Activated CD4-positive, alpha-beta T cell treated with anti-CD3 and anti-CD28 coated beads, Interleukin-2, amount 50 U/mL, for 16 hours (primary cell): ENCODE results near the gene IPPK.

Experiments
- DNase-seq: peaks from one replicate; pipeline ENCODE4 v3.0.0-alpha.2; 2020

IPPK gene

DNA sequence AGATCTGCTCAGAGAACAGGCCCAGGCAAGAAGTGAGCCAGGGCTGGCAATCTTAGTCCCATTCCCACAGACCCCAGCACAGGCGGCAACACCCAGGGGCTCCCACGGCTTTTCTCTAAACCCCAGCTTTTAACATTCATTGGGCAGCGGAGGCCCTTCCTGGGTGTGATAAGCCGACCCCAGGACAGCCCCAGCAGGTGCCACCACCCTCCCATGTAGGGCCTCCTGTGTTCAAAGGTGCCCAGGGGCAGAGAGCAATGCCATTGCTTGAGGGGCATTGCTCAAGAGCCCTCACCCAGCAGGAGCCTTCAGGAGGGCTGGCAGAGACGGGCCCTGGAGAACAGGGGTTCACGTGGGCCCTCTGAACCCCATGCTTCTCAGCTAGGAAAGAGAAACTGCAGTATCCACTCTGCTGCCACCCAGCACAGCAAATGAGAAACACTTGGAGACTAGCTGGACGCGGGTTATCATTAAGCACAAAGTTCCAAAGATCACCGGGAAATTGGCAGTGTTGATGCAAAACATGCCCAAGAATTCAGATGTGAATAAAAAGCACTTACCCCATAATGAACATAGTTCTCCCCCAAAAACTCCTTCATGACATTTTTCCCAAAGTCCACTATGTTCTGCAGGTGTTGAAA is 13.9 kb downstream of the IPPK start:
- DNase-seq = no peak

DNA sequence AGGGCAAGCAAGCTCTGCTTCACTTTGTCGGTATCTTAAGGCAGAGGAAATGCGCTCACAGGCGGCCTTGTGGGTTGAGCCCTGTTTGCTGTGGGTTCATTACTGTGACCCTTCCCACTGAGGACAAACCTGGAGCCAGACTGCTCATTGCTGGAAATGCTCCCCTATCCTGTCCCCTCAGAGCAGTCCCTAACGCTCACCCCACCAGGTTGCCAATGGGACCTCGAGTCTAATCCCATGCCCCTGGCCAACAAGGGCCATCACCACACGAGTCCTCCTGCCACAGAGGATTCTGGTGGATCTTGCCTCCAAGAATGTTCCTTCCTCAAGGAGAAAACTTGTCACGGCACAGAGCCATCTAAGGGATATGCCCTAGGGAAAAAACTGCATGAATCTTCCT is 14.6 kb downstream of the IPPK start:
- DNase-seq = no peak

DNA sequence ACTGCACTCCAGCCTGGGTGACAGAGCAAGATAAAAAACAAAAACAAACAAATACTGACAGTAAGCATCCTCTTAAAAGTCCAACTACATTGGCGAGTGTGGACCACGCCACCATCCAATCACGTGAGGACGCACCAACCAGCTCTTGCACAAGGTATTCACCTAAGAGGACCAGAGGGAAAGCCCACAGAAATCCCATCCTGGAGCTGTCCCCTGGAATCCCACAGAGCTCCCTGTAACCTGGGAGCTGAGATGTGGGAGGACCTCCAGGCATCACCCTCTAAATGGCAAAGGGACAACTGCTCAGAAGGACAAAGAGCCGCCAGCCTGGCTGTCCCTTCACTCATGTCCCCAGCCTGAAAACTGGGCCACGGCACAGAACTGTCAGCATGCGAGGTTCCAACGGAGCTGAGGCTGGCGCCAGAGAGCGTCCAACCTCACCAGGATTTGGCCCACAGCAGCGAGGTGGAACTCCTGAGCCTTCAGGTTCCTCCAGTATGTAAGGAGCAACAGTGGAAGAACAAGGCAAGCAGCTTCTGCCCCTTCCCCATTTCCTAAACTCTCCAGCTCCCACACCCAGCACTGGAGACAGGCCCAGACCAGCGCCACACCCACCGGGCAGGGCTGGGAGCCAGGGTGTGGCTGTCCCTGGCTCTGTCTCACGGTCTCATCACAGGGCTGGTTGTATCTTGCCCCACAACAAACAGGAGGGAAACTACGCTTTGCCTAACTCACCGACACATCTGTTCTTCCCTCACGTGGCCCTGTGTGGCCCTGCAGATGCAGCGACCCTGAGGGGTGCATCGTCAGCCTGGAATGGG is 15.2 kb downstream of the IPPK start:
- DNase-seq = no peak

DNA sequence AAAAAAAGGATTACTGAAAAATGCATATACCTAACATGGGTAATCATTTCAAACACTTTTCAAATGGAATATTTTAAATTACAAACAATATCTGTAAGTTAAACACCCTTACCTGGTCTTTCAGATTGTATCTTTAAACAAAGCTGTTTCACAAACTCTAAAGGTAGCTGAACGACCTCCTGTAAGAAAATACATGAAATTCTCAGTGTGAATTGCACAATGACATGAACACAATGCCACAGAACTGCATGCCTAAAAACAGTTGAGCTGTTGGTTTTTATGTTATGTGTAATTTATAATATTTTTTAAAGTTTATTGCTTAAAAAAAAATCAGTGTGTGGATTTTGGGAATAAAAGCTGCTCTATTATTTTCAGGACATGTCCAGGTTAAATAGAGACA is 17.5 kb downstream of the IPPK start:
- DNase-seq = no peak

DNA sequence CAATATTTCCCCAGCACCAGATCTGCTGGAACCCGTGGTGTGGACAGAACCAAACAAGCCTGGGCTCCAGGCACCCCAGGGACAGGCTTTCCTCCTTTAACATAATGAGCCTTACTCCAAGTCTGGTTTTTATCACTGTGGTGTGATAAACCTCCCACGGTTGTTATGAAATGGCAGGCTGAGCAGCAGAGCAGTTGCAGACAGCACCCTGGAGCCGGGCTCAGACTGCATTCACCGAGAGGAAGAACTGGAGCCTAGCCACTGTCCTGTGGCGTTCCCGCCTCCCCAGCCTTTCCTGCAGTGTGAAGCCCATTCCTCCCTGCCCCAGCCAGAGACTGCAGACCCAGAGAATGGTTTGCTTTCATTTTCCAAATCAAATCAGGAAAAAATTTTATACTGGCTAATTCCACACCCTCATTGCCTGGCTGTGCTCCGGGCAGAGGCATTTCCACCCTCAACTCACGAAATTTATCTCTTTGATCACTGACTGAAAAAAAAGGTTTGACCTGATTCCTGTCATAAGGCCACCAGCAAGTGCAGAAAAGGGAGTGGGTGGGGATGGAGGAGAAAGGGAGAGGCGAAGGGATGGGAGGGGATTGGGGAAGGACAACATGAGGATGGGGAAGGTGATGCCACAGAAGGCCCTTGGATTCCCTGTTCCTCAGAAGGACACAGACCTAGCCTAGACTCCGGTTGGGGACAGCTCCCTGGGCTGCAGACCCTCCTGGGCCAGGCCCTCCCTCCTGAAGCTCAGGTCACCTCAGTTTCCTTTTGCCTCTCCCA is 18.9 kb downstream of the IPPK start:
- DNase-seq = no peak

DNA sequence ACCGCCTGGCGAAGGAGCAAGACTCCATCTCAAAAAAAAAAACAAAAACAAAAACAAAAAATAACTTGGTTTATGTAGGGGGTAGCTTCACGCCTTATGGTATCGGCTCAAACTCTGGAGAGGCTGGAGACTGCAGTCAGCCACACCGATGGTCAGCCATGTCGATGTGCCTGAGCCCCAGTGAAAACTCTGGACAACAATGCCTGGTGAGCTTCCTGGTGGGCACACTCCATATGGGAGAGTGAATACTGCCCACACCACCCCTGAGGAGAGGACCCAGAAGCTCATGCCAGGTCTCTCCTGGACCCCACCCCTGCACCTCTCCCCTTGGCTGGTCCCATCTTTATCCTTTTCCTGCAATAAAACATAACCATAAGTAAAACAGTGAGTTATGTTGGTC is 19.6 kb downstream of the IPPK start:
- no peak for DNase-seq

DNA sequence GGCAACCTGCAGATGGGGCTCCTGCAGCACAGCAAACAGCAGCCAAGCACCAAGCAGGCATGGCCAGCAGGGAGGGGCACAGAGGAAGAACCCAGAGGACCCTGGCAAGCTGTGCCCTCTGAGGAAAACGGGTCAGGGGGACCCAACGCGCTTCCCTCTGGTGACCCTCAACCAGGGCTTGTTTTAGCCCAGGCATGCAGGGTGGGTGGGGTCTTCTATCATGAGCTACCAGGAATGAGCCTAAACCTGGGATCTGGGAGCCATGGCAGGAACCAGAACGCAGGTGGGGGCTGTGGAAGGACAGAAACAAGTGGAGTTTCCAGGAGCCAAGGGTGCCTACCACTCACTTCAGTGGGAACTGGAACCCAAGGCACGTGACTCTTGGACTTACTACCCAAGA is 20.9 kb downstream of the IPPK start:
- no peak for DNase-seq

DNA sequence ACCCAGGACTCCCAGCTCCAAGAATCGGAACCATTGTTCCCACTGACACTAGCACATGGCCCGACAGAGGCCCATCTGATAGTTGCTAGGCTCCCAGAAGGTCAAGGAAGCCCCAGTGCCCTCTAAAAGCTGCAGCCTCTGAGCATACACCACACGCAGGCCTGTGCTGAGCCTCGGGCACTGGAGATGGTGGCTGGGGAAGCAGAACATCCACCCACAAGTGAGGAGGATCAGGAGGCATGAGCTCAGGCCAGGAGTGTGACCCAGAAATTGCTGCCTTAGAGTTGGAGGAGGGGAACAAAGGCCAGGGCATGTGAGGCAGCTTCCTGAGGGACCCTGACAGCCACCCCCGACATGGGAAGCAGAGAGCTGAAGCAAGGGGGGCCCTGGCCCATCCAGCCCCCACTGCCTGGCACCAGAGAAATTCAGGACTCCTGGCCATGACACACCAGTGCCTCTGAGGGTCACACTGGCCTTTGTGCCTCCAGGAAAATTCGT is 21.4 kb downstream of the IPPK start:
- DNase-seq = no peak

DNA sequence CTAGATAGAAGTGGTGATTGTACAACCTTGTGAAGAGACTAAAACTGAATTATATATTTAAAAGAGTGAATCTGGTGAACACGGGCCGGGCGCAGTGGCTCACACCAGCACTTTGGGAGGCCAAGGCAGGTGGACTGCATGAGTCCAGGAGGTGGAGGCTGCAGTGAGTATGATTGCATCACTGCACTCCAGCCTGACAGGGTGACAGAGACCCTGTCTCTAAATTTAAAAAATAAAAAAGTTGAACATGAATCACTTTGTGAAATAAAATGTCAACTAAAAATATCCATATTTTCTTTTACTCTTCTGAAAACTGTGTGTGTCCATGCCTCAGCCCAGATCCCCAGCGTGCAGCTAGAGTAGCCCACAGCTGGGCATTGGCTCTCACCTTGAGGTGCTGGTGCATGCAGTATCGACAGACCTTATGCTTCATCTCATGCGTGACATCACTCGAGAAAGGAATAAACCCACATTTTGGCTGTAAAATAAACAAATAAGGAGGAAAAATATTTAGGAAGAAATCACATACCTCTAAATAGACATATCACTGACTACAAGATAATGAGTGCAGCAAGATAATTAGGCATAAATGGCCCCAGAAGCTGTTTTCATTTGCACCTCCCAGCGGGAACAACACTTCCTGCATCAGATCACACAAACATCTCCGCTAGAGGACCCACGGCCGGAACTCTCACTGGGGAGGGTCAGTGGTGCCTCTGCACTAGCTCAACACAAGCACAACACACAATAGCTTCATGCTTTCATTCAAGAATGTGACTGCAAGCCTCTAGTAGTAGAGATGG is 22.1 kb downstream of the IPPK start:
- no peak for DNase-seq

DNA sequence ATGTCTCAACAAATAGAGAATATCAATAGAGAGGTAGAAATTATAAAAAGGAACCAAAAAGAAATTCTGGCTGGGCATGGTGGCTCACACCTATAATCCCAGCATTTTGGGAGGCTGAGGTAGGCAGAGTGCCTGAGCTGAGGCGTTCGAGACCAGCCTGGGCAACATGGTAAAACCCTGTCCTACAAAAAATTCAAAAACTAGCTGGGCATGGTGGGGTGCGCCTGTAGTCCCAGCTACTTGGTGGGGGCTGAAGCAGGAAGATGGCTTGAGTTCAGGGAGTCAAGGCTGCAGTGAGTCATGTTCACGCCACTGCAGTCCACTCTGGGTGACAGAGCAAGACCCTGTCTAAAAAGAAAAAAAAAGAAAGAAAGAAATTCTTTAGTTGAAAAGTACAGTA is 24.9 kb downstream of the IPPK start:
- DNase-seq = no peak

DNA sequence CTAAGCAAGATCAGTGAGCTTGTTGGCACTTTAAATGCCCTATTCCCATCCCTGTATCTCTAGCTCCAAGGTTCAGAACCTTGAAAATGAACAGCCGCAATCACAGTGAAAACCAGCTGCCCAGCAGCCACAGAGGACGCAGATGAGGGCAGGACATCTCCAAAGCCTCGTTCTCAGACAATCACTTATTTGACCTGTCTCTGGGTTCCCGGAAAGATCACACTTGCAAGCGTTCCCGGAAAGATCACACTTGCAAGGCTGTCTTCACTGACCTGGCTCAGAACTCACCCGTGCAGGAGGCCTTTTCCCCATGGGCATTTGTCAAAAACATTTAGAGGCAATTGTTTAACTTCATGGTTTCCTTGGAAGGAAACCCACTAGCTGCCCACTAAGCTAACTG is 25.7 kb downstream of the IPPK start:
- no peak for DNase-seq

DNA sequence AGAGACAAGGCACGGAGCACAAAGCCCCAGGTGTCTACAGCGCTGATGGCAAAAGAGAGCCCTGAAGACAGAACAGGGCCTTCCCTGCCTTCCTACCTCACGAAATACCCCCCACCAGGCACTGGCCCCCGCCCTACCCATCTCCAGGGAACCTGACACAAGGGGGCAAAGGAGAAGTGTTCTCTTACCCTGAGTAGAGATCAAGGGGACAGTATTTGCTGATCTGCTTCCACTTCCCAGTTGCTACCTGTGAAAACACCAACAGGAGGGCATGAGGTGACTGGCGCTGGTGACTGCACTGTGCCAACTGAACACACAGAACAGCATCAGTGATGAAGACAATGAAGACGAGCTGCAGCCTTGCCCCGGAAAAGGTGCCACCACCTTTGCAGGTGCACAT is 27.4 kb downstream of the IPPK start:
- DNase-seq = no peak

DNA sequence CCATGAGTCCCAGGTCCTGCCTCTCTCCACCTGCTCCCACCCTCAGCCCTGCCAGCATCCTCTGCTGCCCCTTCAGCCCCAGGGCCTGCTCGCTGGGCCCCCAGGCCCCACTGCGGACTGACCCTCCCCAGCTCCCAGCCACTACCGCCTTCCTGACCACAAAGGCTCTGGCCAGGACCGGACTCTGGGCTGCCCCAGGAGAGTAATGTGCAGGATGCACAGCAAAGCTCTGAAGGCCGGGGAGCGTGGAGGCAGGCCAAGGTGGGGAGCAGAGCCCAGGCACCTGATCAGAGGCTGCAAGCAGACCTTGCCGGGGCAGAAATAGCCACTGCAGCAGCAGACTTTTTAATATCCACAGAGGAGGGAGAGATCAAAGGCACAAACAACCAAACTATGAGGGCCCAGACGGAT is 27.9 kb downstream of the IPPK start:
- no peak for DNase-seq

DNA sequence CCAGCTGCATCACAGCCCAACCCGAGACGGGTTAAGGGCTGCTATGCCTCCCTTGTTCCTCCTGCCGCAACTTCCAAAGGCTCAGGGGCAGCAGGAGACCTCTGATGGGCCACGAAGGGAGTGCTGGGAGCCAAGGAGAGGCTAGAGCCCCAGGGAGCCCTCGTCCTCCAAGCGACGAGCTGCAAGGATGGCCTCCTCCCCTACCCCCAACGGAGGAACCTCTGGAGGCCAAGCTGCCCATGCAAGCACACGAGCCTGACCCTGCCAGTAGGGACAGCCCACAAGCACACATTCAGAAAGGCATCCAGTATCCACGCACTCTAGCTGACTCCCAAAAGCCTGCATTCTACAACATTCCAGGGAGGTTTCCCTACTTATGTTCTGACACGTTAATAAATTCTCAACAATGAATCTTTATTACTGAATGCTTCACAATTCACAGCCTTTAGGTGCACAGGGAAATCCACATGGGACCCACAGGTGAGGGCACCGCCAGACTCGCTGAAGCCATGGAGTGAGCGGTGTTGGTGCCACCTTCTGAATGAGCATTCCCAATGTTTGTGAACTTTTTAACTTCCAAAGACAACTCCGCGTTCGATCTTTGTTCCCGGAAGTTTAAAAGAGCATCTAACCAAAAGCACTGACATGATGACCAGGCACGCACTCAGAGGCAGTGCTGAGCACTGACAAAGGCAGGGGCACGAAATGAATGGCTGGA is 28.7 kb downstream of the IPPK start:
- DNase-seq = no peak

DNA sequence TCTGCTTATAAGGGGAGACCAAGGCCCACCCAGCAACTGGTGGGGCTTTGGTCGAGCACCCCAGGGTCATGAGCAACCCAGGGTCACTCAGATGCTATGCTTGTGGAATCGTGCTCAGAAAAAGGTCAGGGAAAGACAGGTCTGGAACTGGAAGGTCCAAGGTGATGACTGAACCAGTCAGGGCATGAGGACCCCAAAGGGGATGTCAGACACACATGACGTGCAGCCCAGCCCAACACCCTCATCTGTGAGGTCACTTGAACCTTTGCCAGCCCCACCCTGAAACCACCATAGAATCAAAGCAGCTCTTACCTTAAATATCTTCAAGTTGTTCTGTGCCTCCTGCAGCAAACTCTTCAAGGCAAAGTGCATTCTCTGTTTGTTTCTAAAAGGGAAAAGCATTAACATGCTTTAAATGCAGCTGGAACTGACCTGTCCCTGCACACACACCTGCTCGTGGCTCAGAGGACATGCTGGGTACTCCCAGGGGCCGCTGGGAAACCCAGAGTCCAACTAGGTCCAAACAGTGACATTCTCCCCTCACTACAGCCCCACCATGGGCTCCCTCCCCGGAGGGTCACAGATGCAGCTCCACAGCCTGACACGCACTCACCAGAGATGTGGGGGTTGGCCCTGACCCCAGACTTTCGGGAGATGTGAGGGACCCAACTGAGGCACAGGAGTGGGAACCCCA is 29.4 kb downstream of the IPPK start:
- no peak for DNase-seq

DNA sequence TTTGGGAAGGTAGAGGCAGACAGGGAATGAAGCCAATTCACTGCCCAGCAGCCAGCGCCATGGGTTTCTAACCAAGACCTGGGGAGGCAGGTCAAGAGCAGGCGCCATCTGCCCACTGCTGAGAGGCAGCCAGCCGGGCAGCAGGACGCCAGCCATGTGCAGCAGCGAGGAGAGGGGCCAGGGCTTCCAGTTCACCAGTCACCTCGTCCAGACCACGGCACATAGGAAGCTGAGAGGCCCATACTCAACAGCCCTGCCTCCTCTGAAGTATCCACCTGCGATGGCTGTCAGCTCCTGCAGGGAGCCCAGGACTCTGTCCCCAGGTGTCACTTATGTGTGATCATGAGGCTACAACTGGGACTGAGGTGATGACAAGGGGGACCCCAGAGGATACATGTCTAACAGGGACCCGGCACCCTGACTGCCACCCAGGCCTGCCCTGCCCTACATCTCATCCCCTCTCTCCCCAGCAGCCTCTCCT is 30.1 kb downstream of the IPPK start:
- DNase-seq = no peak

DNA sequence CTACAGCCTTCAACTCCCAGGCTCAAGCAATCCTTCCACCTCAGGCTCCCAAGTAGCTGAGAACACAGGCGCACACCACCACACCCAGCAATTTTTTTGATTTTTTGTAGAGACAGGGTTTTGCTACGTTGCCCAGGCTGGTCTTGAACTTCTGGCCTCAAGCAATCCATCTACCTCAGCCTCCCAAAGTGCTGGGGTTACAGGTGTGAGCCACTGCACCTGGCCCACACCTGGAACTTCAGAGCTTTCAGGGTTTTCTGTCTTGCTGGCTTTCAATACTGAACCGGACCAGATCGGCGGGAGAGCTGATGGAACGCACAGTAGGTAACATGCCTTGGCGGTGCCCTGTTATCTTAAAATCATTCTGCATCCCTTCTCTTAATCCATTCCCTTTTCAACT is 30.8 kb downstream of the IPPK start:
- DNase-seq = no peak

DNA sequence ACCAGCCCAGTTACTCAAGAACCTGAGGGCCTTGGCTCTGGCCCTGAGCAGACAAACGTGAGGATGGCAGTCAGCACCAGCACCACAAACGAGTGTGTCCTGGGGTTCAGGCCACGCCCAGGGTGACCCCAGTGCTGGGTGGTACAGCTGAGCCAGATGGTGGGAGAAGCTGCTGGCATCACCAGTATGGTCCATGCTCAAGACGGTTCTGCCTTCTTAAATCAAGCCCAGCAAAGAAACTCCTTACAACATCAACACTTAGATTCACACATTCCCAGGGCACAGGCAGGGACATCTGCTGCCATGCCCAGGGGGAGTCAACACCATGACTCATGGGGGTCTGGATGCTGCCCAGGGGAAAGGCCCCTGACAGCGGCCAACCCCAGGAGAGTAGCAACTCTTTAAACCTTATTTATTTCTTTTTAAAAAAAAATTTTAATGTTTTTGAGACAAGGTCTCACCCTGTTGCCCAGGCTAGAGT is 31.3 kb downstream of the IPPK start:
- DNase-seq = no peak

DNA sequence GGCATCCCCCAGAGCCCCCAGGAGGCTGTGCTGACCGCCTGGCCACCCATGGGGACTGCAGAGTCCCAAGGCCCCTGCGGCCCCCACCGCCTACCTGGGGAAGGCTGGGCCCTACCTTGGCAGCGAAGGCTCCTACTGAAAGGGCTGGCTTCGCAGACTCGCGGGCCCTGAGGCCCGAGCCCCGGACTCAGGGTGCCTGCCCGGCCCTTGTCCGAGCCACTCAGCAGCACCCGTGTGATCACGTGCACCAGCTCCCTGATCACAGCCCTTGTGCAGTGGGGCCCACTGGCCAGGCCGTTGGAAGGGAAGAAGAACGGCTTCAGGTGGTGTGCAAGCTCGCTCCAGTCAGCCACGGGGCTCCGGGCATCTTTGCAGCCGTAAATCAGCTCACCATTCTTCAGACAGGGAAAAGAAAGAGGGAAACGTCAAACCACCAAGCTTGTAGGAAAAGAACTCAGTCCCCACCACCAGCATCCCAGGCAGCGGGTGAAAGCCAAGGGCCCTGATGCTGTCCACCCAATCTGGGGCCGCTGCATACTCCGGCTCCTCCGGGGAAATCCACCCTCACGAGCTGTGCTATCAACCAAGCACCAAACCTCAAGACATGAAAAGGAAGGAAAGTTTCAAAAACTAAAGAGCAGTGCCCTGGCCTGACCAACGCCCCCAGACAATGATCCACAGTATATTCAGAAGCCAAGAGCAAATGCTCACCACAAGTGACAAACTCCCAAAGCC is 31.9 kb downstream of the IPPK start:
- no peak for DNase-seq

DNA sequence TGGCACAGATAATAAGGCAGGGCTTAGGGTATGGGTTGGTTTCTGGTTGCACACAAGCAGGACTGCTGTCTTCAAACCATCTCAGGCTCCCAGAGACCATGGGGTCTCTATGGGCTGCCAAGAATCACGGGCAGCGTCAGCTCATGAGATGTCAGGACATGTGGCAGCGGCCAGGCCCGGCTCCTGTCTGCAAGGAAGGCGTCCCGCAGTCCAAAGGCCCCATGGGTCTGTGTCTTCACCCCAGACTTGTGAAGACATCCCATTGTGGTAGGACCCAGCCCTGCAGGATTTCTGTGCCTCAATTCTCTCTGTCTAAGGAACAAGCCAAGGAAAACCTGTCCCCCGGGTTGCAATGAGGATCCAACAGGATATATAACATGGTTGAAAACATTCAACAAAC is 32.6 kb downstream of the IPPK start:
- DNase-seq = no peak

DNA sequence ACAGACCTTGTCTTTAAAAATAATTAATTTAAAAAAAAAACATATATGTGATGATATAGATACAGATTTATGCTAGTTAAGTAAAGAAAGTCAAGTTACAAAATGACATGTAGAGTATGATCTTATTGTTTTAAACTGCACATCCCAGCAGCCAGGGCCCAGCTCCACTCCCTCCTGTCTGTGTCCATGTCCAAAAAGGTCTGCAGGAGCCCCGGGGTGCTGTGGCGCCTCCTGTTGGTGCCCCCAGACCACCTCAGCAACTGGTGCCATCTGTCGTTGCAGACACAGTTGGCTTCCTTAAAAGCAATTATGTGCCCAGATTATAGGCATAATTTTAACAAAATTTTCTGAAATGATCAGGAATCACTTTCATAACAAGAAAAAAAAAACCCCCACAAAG is 33.3 kb downstream of the IPPK start:
- no peak for DNase-seq
